IPS-18c (cell line): ENCODE results near the gene ABHD1.
"Not testable (repeated sequence)": the region's sequence is repeated elsewhere in the genome, so short reads cannot be mapped to it uniquely, and the experiment has no call there.

ENCODE experiments used
- H3K4me3 ChIP-seq: 2 replicates; pipeline ENCODE4 v1.7.0; 2013; ENCODE audit warnings: low read depth, mild to moderate bottlenecking, low read length, moderate library complexity; ENCODE audit not compliant: insufficient read depth
- H3K9me3 ChIP-seq: one replicate; pipeline ENCODE4 v1.6.1; 2013; ENCODE audit warnings: mild to moderate bottlenecking, low read length, moderate library complexity; ENCODE audit not compliant: control insufficient read depth, insufficient read depth

The ABHD1 gene

DNA sequence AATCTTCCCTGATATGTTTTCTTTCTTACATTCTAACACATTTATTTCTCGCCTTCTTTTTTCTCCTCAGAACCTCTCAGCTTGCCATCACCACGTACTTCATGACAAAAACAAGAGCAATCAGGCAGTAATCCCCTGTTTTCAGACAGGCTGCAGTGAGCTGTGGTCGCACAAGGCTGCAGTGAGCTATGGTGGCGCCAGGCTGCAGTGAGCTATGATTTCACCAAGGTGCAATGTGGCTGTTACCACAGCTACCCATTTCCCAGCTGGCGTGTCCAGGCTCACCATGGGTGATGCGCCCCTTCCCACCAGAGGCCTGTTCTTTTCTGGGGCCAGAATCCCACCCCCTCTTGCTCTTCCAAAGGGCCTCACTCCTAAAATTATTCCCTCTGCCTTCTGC, 51.0 kb downstream of the ABHD1 start:
- H3K9me3 ChIP-seq, result no peaks in the 10 kb centered on the region
- no peak overlapping the region for H3K4me3 ChIP-seq

DNA sequence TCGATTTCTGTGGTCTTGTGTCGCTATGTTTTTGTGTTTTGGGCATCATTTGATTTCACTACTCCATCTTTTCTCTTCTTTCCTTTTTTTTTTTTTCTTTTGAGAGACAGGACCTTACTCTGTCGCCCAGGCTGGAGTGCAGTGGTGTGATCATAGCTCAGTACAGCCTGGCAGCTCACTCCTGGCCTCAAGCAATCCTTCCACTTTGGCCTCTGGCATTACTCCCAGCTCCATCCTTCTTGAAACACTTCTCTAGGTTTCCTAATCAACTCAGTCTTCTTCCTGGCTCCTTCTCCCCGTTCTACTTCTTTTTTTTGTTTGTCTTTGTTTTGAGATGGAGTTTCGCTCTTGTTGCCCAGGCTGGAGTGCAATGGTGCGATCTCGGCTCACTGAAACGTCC, 51.7 kb downstream of the ABHD1 start:
- no peaks in the 10 kb centered on the region for H3K9me3 ChIP-seq
- H3K4me3 ChIP-seq, result no peak overlapping the region

DNA sequence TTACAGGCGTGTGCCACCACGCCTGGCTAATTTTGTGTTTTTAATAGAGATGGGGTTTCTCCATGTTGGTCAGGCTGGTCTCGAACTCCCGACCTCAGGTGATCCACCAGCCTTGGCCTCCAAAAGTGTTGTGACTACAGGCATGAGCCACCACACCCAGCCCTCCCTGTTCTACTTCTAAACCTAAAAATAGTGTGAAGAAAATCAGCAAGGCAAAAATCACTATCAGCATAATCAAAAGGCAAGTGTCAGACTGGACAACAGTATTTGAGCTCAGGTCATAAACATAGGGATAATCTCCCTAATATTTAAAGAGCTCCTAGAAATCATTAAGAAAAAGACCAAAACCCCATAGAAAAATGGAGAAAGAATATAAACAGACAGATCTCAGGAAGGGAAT, 52.2 kb downstream of the ABHD1 start:
- H3K9me3 ChIP-seq, H3K4me3 ChIP-seq: not testable (repeated sequence)

DNA sequence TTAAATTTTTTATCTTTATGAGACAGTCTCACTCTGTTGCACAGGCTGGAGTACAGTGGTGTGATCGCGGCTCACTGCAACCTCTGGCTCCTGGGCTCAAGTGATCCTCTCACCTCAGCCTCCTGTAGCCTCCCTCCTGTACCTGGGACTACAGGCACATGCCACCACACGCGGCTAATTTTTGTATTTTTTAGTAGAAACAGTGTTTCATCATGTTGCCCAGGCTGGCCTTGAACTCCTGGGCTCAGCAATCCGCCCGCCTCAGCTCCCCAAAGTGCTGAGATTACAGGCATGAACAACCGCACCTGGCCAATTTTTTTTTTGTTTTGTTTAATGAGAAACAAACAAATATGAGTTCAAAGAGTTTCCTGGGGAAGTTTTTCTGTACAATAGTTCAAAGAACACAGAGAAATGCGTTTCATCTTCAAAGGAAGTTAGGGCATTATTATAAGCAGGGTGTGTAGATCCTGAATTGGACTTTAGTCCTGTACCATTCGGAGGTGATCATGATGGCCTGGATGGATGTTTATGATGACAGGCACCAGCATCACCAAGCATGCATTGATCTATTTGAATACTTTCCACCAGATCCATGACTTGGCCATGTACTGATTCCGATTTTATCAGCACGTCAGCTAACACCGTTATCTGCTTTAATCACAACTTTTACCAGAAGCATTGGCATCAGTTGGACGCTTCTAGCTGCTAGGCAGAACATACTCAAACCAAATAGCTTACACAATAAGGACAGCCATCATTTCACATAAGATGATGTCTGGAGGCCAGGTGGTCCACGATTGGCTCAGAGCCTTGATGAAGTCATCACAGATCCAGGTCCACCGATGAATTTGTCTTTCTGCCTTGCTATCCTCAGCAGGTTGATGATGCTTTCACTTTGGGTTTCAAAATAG, 54.1 kb downstream of the ABHD1 start:
- no peak overlapping the region for H3K4me3 ChIP-seq
- no peaks in the 10 kb centered on the region for H3K9me3 ChIP-seq

DNA sequence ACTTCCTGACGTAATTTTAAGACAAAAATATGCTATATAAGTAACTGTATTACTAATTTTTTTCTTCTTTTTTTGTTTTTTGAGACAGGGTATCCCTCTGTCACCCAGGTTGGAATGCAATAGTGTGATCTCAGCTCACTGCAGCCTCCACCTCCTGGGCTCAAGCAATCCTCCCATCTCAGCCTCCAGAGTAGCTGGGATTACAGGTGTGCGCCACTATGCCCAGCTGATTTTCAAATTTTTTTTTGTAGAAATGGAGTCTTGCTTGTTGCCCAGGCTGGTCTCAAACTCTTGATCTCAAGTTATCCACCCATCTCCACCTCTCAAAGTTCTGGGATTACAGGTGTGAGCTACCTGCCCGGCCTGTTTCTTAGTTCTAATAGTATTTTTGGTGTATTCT, 54.9 kb downstream of the ABHD1 start:
- Histone ChIP-seq H3K9me3 (no peaks in the 10 kb centered on the region), H3K4me3 (no peak overlapping the region)

DNA sequence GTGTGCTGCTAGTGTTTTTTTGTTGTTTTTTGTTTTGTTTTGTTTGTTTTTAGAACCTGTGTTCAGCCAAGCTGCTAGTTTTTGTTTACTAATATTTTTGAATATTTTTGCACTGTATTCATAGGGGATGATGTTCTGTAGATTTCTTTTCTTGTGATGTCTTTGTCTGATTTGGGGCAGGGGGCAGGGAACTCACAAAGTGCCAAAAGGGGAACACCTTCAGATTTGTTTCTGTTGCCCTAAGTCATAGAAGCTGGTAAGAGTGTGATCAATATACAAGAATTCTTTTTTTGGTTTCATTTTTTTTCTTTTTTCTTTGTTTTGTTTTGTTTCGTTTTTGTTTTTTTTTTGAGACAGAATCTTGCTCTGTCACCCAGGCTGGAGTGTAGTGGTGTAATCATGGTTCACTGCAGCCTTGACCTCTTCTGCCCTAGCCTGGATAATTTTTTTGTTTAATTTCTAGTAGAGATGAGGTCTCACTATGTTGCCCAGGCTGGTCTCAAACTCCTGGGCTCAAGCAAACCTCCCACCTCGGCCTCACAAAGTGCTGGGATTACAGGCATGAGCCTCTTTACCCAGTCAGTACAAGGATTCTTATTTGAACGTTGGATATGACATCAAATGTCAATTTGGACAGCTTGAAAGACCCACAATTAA, 55.9 kb downstream of the ABHD1 start:
- Histone ChIP-seq H3K4me3 (no peak overlapping the region), H3K9me3 (no peaks in the 10 kb centered on the region)
